GM19351 (cell line): ENCODE measurements around the gene GPX6.
A peak's percentile ranks its signal among the peaks of the same experiment; 100 is the strongest.
"Not testable (repeated sequence)": the region's sequence is repeated elsewhere in the genome, so short reads cannot be mapped to it uniquely, and the experiment has no call there.

Experiments used
- ATAC-seq: cut with Tn5 transposase; IDR thresholded peaks from one replicate; pipeline ENCODE4 v1.9.1; 2021; ENCODE audit warnings: mild to moderate bottlenecking, moderate library complexity; ENCODE audit not compliant: unreplicated experiment

Gene GPX6

GRCh38 chr6:28515676-28516075, at the start of gene GPX6:
Gene GPX6 (minus strand): TSS chr6:28515793. CDS start chr6:28515743, 50 bp downstream.
- no peak for ATAC-seq

- no peak for ATAC-seq
These were observed 48.0 kb upstream of the GPX6 start for GRCh38 chr6:28563430-28564095.

- no peak for ATAC-seq
These were observed 43.0 kb upstream of the GPX6 start for GRCh38 chr6:28558629-28559028.

DNA sequence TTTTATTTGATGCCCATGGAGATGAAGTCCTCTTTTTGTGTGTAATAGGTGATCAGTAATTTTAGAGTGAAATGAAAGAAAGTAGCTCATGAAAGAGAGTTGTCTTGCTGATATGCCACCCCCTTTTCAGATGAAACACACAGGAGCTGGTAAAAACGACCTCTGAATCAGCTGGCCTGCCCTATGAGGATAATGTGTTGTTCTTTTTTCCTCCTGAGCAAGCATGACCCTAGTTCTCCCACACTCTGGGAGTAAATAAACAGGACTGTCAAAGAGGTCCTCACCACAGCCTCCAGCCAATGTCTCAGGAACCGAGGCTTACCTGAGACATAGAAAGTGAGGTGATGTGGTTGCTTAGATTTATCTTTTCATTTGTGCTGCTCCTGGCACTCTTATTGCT, 39.5 kb upstream of the GPX6 start:
- no peak for ATAC-seq

DNA sequence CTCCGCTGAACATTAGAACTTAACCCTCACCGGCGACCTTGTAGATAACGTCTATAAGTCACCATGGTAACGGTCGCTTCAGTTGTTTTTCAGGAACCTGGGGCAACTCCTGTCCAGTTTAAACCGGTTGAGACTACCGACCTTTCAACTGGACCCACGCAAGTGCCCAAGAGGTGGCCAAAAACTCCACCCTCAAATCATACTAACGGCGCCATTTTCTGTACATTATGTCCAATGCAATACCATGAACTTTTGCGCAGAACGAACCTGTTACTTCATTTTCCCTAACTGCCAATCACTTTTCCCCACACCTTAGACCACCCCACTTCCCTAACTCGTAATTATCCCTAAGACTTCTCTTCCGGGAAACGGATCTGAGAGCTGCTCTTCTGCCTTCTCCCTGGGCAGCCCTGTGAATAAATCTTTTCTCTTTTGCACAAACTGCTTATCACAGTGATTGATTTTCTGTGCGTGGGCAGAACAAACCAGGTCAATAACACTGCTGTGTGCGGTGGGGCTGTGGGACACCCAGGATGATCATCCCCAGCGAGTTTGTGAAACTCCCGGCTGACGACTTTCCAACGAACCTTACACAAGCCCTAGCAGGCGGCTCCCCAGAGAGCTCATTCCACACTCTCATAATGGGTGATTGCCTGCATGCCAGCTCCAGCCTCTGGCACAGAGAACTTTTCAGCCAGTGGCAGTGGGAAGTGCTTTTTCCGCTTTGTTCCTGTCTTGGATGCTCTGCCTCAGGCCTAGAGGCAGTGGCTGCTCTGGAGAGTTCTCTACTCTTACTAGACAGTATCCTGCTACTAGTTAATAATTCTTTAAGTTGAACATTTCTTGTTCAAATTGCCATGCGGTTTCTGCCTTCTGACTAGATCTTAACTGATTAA, 38.6 kb upstream of the GPX6 start:
- no peak for ATAC-seq

GRCh38 chr6:28553384-28553985, 37.9 kb upstream of the GPX6 start:
- ATAC-seq: no peak

- no peak for ATAC-seq
These were observed 36.5 kb upstream of the GPX6 start for GRCh38 chr6:28551891-28552666.

DNA sequence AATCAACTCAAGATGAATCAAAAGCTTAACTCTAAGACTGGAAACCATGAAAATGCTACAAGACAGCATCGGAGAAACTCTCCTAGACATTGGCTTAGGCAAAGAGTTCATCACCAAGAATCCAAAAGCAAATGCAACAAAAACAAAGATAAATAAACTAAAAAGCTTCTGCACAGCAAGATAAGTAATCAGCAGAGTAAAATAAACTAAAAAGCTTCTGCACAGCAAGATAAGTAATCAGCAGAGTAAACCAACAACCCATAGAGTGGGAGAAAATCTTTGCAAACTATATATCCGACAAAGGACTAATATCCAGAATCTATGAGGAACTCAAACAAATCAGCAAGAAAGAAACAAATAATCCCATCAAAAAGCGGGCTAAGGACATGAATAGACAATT, 31.4 kb upstream of the GPX6 start:
- not testable (repeated sequence) for ATAC-seq

GRCh38 chr6:28545955-28546354, 30.4 kb upstream of the GPX6 start:
- no peak for ATAC-seq

- ATAC-seq: no peak
These were observed 28.3 kb upstream of the GPX6 start for GRCh38 chr6:28543651-28544610.

GRCh38 chr6:28542440-28543296, 27.1 kb upstream of the GPX6 start:
- ATAC-seq: peak; percentile 72

DNA sequence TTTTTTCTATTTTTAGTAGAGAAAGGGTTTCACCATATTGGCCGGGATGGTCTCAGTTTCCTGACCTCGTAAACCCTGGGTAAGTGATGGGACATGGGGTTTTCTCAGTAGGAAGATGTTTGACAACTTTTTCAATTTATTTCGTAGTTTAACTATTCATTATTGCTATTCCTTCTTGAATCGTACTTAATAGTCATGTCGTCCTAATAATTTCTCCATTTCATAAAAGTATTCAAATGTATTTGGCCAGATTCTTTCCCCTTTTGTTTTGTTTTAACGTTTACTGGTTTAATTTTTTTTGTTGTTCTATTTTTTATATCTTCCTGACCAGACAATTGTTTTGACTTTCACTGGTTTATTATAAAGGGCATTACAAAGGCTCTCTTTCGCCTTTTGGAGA, 26.4 kb upstream of the GPX6 start:
- no peak for ATAC-seq

DNA sequence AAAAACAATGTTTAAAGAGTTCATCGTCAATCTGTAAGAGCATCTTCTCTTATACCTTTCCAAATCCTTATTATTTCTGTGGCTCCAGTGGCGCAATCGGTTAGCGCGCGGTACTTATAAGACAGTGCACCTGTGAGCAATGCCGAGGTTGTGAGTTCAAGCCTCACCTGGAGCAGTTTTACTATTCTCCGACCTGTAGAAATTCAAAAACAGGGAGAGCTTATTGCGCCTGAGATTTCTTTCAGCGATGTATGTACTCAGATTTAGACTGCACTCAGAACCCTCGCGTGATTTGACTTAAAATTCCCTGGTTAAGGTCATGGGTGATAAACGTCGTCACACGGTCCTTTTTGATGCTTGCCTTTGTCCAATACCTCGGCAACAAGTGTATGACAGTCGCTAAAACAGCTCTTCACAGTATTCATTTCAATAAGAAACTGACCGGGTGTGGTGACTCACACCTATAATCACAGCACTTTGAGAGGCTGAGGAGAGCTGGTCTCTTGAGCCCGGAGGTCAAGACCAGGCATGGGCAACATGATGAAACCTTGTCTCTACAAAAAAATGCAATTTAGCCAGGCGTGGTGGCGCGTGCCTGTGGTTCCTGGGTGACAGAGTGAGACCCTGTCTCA, 22.0 kb upstream of the GPX6 start:
- ATAC-seq: peak; percentile 56

DNA sequence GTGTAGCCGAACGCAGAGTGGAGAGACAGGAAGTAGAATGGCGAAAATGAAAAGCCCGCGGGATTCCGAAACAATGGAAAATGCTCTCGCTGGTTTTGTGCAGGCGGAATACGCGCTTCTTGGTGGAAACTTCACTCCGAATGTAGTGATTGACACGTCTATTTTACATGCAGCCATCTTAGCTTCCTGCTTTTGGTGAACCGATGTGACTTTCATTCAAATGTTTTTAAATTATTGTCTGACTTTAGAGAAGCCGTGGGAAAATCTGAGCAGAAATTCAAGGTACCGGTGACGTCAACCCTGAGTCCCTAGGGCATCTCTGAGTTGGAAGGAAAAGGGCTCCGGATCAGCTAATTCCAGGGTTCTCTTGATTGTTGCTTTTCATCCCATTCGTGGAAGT, 21.5 kb upstream of the GPX6 start:
- ATAC-seq: peak; percentile 22

DNA sequence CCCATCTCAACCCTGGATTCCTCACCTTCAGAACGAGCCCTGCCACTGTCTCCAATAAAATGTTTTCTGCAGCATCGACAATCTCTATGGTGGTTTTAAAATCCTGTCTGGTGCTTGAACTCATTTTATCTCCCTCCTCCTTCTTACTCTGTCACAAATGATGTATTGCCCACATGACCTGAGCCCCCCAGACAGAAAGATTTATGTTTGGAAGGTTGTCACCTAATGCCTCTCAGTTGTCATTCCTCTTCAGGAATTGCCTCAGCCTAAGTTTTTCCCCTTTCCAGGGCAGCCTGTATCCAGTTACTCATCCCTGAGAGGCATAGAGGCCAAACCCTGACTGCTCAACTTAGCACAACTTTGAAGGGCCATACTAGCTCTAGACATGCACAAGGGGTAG, 19.3 kb upstream of the GPX6 start:
- no peak for ATAC-seq

- ATAC-seq: no peak
These were observed 18.7 kb upstream of the GPX6 start for GRCh38 chr6:28534306-28534705.

DNA sequence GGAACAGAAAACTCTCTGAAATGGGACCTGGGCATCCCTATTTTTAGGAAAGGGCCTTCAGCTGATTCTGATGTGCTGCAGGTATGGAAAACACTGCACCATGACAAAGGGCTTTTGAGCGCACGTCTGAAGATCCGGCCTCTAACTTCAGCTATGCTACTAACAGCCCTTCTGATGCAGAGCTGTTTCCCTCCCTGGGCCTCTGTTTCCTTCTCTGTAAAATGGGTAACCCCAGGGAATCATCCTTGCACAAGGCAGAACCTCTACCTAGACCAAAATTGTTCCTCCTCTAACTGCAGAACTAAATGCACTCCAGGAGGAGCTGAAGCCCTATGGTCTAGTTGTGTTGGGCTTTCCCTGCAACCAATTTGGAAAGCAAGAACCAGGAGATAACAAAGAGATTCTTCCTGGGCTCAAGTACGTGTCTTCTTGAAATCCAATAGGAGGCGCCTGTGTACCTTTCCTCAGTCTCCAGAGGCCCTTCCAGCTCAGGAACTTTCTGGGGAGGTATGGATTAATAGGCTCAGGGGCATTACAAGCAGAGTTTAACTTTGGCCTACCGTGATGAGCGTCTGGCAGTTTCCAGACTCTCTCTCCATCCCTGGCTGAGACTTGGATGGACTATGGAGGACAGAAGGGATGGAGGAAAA, 16.0 kb upstream of the GPX6 start:
- no peak for ATAC-seq

GRCh38 chr6:28530777-28531176, 15.2 kb upstream of the GPX6 start:
- ATAC-seq: no peak
